NCI-H774 (cell line): ENCODE measurements around the gene KRTAP12-3.
"Not testable (repeated sequence)": the region's sequence is repeated elsewhere in the genome, so short reads cannot be mapped to it uniquely, and the experiment has no call there.

Experiments used
- DNase-seq: peaks from one replicate; lab custom pipeline; 2025; lab: John Stamatoyannopoulos, UW

KRTAP12-3 gene

DNA sequence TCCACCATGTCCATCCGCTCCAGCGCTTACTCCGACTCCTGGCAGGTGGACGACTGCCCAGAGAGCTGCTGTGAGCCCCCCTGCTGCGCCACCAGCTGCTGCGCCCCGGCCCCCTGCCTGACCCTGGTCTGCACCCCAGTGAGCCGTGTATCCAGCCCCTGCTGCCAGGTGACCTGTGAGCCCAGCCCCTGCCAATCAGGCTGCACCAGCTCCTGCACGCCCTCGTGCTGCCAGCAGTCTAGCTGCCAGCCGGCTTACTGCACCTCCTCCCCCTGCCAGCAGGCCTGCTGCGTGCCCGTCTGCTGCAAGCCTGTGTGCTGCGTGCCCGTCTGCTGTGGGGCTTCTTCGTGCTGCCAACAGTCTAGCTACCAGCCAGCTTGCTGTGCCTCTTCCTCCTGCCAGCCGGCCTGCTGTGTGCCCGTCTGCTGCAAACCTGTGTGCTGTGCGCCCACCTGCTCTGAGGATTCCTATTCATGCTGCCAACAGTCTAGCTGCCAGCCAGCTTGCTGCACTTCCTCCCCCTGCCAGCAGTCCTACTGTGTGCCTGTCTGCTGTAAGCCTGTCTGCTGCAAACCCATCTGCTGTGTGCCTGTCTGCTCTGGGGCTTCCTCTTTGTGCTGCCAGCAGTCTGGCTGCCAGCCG is 30.4 kb upstream of the KRTAP12-3 start:
- not testable (repeated sequence) for DNase-seq

DNA sequence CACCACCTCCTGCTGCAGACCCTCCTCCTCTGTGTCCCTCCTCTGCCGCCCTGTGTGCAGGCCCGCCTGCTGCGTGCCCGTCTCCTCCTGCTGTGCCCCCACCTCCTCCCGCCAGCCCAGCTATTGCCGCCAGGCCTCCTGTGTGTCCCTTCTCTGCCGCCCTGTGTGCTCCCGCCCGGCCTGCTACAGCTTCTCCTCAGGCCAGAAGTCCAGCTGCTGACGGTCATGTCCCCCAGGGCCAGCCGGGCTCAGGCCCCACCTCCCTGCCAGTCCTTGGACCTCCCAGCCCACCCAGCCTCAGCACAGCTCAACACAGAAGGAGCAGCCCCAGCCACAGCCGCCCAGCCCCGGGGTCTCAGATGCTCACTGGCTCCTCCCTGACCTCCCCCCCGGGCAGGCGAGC is 29.9 kb upstream of the KRTAP12-3 start:
- not testable (repeated sequence) for DNase-seq

DNA sequence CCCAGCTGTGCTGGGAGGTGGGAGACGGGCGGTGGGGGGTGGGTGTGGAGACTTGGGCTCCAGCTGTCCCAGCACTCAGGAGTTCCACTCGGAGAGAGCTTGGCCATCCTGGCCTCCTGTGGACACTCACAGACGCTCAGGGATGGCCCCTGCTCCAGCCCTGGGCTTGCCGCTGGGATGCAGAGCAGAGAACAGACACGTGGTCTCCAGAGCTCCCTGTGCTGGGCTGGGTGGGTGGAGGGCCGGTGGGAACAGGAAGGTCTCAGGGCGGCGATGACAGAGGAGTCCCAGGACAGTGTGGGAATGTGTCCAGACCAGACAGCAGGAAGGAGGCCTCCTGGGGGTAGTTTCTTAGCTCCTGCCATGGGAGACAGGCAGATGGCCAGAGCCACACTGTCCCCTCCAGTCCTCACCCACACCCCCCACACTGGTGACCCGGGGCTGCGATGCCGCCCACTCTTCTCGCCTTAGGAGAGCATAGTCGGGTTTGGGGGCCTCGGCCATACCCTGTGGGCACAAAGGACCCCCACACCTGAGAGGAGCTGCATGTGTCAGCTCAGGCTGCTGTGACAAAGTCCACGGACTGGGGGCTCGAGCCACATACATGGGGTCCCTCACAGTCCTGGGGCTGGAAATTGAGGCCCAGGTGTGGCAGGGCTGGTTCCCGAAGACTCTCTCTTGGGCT is 28.9 kb upstream of the KRTAP12-3 start:
- DNase-seq = no peak

DNA sequence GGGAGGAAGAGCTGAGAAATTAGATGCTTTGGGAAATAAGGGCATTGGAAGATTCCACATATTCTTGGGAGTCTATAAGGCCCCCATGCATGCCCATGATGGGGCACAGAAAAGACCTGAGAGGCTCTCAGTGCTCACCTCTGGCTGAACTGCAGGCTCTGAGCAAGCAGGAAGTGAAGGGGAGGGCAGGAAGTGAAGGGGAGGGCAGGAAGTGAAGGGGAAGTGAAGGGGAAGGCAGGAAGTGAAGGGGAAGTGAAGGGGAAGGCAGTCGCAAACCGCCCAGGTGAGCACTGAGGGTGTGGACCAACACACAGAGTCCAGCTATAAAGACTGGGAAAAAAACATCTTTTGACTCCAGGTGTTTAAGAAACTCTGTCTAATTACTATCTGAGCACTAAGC is 27.3 kb upstream of the KRTAP12-3 start:
- no peak for DNase-seq

DNA sequence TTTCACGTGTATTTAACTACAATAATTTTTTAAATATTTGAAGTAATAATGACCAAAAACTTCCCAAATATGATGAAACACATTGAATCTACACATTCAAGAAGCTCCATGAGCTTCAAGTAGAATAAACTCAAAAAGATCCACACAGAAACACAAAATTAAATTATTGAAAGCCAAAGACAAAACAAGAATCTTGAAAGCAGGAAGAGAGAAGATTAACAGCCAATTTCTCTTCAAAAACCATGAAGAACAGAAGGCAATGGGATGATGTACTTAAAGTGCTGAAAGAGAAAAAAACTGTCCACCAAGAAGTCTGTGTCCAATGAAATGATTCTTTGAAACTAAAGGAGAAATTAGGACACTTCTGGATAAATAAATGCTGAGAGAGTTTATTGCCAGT is 25.7 kb upstream of the KRTAP12-3 start:
- DNase-seq = no peak

DNA sequence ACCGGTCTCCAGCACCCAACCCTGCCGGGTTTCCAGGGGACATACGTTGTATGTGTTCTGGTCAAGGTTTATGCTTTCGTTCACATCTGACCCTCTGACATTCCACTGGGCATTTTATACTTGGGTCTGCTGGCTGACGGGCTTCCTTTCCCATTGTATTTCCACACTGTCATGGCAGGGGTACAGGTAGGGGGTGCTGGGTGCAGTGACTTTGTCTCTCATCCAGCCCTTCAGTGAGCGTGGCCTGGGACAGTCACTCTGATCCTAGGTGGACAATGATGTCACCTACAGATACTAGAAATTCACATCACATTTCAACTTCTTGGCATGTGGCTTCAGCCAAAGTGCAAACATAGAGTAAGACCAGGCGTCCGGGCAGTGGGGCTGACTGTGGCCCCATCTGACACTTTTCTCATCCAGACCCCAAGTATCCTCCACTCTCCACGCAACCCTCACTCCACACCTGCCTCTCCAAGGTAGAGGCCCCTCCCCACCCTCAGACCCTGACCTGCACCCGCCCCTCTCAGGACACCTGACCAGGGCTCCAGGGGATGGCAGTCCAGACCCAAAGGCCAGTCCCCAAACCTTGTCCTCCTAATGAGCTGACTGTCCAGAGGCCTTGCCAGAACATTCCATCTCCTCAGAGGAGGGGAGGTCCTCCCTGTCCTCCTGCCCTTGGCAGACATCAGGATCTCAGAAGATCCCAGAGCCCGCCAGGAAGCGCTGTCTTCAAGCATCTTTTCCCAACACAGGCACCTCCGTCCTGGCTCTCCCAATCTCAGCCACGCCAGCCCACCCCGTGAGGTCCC is 21.3 kb upstream of the KRTAP12-3 start:
- no peak for DNase-seq

DNA sequence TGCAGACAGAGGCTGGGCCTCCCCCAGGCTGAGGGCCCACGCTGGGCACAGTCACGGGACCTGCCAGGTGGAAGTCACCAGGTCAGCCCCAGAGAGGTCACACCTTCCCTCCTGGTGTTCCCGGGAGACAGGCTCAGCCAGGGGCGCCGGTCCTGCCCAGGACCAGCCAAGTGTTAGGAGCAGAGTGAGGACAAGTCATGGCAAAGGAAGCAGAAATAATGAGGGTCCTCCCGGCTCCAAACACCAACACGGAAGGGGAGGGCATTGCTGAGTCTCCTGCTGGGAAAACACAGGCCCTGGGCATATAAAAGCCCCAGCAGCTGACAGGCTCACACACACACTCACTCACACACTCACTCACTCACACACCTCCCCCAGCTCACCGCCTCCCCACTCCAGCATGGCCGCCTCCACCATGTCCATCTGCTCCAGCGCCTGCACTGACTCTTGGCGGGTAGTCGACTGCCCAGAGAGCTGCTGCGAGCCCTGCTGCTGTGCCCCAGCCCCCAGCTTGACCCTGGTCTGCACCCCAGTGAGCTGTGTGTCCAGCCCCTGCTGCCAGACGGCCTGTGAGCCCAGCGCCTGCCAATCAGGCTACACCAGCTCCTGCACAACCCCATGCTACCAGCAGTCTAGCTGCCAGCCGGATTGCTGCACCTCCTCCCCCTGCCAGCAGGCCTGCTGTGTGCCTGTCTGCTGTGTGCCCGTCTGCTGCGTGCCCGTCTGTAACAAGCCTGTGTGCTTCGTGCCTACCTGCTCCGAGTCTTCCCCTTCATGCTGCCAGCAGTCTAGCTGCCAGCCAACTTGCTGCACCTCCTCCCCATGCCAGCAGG is 20.5 kb upstream of the KRTAP12-3 start, which contains the start of gene KRTAP10-10:
KRTAP10-10 (plus strand) TSS at position 339 of the 833 bp plus-strand sequence; CDS start at position 401, 62 bp downstream.
- no peak for DNase-seq

DNA sequence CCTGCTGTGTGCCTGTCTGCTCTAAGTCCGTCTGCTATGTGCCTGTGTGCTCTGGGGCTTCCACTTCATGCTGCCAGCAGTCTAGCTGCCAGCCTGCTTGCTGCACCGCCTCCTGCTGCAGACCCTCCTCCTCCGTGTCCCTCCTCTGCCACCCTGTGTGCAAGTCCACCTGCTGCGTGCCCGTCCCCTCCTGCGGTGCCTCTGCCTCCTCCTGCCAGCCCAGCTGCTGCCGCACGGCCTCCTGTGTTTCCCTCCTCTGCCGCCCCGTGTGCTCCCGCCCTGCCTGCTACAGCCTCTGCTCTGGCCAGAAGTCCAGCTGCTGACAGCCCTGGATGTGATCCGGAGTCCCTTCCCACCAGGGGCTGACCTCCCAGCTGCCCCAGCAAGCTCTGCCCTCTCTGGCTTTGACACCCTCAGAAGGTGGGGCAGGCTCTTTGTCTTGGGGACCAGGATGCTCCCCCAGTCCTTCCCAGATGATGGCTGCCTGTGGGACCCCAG is 19.8 kb upstream of the KRTAP12-3 start:
- not testable (repeated sequence) for DNase-seq

DNA sequence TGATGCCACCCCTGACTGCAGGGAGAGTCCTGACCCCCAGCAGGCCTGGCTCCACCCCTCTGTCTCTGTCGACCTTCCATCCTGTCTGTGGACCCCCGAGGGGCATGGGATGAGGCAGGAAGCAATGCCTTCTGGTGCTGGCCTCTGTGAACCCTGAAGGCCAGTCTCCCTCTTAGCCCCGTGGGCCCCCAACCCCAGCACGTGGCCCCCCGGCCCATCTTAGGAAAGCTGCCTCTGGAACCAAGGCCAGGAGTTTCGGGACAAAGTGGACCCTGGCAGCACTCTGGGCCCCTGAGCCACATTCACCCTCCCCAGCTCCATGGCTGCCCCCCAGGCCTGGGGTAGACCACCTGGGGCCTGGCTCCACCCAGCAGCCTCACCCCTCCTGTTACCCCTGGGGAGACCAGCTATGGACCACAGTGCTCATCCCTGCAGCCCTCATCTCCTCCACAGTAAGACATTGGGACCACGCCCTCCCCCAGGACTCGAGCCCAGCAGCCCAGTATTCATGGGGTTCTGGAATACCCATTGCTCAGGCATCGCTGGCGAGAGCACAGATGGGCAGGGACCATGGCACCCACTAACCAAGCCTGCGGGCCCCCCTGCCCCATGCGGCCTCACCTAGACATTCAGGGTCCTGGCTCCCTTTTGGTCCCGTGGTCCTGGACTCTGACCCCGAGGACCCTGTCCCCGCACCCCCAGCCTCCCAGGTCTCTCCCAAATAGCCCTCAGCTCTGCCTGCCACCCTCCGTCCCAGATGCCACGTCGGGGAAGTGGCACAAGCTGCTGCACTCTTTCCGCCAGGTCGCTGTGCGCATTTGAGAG is 19.0 kb upstream of the KRTAP12-3 start:
- not testable (repeated sequence) for DNase-seq

DNA sequence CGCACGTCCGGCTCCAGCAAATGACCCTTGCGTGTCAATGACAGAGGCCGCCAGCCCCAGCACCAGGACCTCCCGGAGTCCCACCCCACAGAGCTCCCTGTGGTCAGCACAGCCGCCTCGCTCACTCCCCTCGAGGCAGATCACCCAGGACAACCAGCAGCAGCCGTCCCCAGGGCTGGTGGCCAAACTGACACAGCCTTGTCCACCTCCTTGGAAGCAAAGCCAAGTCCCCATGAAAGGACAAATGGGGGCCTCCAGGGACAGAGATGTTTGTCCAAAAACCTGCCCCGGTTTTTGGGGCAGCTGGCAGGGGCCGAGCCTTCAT is 18.4 kb upstream of the KRTAP12-3 start:
- no peak for DNase-seq

DNA sequence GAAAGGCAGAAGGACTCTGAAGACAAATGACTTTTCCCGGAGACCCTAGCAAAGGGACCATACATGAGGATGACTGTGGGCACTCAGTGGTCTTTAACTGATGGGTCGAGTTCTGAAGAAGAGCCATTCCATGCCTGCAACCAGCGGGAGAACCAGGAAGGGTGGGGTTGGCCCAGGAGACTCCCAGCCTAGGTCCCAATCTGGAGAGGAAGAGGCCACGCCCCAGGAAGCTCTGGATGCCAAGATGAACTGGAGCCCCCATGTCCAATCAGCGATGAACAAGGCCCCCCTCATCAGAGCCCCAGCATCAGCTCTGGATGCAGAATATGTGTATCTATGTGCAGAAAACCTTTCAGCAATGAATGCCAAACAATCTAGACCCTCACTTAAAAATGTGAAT is 17.0 kb upstream of the KRTAP12-3 start:
- DNase-seq = no peak

DNA sequence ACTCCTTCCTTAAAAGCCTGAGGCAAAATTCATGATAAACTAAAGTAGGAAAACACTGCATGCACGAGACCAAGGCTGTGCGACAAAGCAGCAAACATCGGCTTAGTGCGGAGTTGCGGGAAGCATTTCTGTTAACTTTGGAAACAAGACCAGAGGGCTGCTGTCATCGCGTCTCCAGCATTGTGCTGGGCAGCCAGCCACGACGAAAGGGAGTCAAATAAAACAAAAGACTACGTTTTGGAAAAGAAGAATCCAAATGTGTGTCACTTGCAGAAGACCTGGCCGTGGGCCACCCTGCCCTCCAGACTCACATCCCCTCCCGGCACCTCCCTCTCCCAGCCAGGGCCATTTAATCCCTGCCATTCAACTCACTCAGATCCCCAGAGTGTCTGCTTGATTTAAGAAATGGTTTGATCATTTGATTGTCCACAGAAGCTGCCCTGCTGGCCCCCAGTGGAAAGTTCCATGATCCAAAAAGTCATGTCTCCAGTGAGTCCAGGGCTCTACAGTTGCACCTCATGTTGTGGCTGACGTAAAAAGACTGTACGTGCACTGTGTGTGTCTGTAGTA is 13.9 kb upstream of the KRTAP12-3 start:
- DNase-seq = no peak

DNA sequence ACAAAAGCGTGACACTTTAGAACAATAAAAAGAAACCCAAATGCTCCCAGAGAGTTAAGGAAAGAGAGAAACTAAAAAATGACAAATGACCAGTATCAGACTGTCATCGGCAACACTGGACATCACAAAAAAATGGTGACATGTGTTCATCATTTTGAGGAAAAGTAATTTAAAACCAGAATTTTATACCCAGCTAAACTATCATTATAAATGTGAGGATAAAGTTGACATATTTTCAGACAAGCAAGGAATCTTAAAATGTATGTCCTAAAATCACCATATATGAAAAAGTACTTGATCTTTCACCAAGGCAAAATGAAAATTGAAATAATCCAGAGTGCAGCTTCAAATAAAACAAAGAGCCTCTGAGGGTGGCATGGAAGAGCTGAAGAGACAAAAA is 12.9 kb upstream of the KRTAP12-3 start:
- no peak for DNase-seq

DNA sequence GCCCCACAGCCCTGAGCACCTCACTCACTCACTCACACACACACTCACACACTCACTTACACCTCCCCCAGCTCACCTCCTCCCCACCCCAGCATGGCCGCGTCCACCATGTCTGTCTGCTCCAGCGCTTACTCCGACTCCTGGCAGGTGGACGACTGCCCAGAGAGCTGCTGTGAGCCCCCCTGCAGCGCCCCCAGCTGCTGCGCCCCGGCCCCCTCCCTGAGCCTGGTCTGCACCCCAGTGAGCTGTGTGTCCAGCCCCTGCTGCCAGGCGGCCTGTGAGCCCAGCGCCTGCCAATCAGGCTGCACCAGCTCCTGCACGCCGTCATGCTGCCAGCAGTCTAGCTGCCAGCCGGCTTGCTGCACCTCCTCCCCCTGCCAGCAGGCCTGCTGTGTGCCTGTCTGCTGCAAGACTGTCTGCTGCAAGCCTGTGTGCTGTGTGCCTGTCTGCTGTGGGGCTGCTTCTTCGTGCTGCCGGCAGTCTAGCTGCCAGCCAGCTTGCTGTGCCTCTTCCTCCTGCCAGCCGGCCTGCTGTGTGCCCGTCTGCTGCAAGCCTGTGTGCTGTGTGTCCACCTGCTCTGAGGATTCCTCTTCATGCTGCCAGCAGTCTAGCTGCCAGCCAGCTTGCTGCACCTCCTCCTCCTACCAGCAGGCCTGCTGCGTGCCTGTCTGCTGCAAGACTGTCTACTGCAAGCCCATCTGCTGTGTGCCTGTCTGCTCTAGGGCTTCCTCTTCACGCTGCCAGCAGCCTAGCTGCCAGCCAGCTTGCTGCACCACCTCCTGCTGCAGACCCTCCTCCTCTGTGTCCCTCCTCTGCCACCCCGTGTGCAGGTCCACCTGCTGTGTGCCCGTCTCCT is 11.1 kb upstream of the KRTAP12-3 start, which contains the start of gene KRTAP10-11:
KRTAP10-11 (plus strand) TSS at position 49 of the 856 bp plus-strand sequence; CDS start at position 94, 45 bp downstream.
- DNase-seq = not testable (repeated sequence)

DNA sequence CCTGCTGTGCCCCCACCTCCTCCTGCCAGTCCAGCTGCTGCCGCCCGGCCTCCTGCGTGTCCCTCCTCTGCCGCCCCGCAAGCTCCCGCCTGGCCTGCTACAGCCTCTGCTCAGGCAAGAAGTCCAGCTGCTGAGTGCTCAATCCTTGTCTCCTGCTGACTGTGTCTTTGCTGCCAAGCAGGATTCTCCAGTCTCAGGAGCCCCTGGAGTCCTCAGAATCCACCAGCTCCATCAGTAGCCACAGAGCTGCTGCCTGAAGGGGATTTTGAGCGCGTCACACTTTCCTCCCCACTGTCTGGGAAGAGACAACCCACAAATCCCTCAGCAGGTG is 10.5 kb upstream of the KRTAP12-3 start:
- no peak for DNase-seq

DNA sequence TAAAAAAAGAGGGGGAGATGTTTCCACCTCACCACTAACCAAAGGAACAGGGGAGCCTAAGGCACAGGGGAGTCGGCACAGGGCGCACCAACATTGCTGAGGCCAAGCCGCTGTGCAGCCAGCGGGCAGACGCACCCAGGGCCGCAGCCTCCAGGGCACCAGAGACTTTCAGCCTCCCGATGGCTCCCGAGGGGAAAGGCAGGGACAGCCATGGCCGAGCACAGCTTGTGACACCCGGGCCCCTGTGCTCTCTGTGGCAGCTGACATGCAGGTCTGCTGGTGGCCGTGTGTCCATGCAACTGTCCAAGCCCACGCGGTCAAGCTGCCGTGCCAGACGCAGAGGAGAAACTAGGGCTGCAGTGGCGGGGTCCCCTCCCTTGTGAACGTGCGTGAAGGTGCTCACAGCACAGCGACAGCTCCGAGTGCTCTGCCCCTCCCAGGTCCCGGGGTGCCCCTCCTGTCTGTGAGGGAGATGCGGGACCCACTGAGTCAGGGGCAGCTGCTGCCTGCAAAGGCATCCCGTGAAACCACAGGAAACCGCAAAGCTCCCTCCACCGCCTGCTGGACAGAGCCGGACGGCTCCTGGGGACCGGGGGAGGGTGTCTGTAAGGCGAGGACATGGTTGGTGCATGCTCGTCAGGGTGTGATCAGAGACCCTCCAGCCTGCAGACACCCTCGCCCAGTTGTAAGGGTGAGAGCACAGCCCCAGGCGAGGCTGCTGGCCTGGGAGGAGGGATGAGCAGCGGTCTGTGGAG is 9.0 kb upstream of the KRTAP12-3 start:
- no peak for DNase-seq

DNA sequence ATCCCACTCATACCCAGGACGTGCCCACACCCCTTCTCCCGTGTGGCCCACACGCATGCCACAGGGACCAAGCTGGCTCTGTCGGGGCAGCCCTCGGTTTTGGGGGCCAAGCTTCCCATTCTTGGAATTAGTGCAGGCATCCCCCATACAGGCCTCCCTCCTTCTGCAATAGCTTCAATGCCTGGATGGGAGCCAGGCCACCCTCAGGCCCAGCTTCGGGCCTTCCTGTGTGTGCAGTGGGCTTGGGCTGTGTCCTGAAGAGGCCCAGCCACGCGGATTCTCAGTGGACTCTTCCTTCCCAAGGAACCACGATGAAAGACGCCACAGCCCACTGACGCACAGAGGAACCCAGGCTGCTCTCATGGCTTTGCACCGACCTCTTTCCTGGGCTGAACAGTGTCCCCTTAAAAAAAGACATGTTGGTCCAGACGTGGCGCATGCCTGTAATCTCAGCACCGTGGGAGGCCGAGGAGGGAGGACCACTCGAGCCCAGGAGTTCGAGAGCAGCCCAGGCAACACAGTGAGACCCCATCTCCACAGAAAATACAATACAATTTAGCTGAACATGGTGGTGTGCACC is 8.1 kb upstream of the KRTAP12-3 start:
- DNase-seq = no peak

DNA sequence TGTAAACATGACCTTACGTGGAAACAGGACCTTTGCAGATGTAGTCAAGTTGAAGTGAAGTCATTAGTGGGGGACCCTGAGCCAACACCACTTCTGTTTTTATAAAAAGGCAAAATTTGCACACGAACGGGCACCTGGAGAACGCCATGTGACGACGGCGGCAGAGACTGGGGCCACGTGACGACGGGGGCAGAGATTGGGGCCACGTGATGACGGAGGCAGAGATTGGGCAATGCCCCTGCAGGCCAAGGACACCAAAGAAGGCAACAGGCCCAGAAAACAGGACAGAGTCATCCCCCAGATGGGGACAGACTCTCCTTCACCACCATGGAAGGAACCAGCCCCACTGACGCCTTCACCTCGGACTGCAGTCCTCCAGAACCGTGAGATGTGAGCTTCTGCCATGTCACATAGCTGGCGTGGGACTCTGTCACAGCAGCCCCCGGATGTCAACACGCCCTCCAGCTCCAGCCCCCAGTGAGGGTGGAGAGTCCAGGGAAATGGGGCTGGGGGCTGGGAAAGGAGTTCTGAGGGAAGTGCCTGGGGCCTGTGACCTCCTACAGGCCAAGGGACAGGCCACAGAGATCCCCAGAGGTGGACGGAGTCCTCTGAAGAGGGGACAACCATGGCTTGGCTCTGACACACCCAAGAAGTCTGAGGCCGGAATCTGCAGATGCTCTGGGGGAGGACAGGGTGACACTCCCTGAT is 7.3 kb upstream of the KRTAP12-3 start:
- DNase-seq = no peak
